ENCODE results near the gene ANKFY1.
A peak's percentile ranks its signal among the peaks of the same experiment; 100 is the strongest.

ANKFY1 gene

GRCh38 chr17:4189280-4189679, 74.5 kb downstream of the ANKFY1 start:
- Mint-ChIP-seq H3K9me3 (no peaks in the 10 kb centered on the region), H3K27me3 (ENCODE audit: low read depth) (no peaks in the 10 kb centered on the region), H3K36me3 (ENCODE audit: low read depth) (peaks cover 38% of the 10 kb centered on the region), H3K27ac (peak overlapping the region; percentile 62), H3K4me3 (no peak overlapping the region), H3K4me1 (ENCODE audit: low read depth) (peaks cover 5% of the 10 kb centered on the region)
- no peak for DNase-seq (ENCODE audit: low spot score)

- no peaks in the 10 kb centered on the region for H3K27me3 Mint-ChIP-seq (ENCODE audit: low read depth)
- no peak overlapping the region for H3K4me3 Mint-ChIP-seq
- peaks cover 5% of the 10 kb centered on the region for H3K4me1 Mint-ChIP-seq (ENCODE audit: low read depth)
- H3K36me3 Mint-ChIP-seq (ENCODE audit: low read depth): peaks cover 50% of the 10 kb centered on the region
- no peak overlapping the region for H3K27ac Mint-ChIP-seq
- no peak for DNase-seq (ENCODE audit: low spot score)
- H3K9me3 Mint-ChIP-seq: no peaks in the 10 kb centered on the region
Measured at GRCh38 chr17:4188076-4188475, 75.7 kb downstream of the ANKFY1 start.

DNA sequence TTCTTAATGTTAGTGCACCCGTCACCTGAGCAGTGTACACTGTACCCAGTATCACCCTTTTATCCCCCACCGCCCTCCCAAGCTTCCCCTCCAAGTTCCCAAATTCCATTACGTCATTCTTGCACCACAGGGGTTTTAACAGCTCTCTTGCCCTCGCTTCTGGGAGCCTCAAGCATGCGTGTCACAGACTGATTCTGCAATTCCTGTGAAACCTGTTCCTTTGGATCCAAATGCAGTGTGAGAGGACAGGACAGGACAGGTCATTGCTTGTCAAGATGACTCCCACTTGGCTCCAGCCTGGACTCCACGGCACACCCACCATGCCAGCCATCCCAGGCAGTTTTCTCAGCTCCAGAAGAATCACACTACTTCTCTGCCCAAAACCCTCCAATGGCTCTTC, 76.7 kb downstream of the ANKFY1 start:
- Mint-ChIP-seq H3K4me3 (no peak overlapping the region), H3K27ac (no peak overlapping the region), H3K4me1 (ENCODE audit: low read depth) (peaks cover 5% of the 10 kb centered on the region), H3K36me3 (ENCODE audit: low read depth) (peaks cover 56% of the 10 kb centered on the region), H3K27me3 (ENCODE audit: low read depth) (no peaks in the 10 kb centered on the region), H3K9me3 (no peaks in the 10 kb centered on the region)
- no peak for DNase-seq (ENCODE audit: low spot score)

- Mint-ChIP-seq H3K27me3 (ENCODE audit: low read depth) (no peaks in the 10 kb centered on the region), H3K9me3 (no peaks in the 10 kb centered on the region), H3K36me3 (ENCODE audit: low read depth) (peaks cover 62% of the 10 kb centered on the region), H3K27ac (peak overlapping the region; percentile 28), H3K4me1 (ENCODE audit: low read depth) (peaks cover 5% of the 10 kb centered on the region), H3K4me3 (no peak overlapping the region)
- DNase-seq (ENCODE audit: low spot score): no peak
Measured at GRCh38 chr17:4186357-4186881, 77.4 kb downstream of the ANKFY1 start.

DNA sequence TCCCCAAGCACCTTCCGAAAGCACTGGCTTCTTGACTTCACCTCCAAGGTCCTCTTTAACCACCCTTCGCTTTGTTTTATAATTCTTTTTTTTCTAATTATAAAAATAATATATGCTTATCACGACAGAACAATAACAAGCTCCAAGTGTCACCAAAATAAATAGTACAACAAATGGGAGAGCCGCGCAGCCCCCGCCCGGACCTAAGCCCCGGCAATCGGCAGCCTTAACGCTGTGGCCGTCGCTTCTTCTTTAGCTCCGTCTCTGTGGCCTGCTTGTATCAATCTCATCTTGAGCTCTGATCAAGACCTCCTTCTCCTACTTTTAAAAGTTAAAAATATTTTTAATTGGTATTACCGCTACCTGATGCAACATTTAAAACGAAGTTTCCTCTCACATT, 78.1 kb downstream of the ANKFY1 start:
- H3K36me3 Mint-ChIP-seq (ENCODE audit: low read depth): peaks cover 66% of the 10 kb centered on the region
- H3K4me1 Mint-ChIP-seq (ENCODE audit: low read depth): peaks cover 5% of the 10 kb centered on the region
- no peak for DNase-seq (ENCODE audit: low spot score)
- H3K9me3 Mint-ChIP-seq: no peaks in the 10 kb centered on the region
- no peak overlapping the region for H3K27ac Mint-ChIP-seq
- no peaks in the 10 kb centered on the region for H3K27me3 Mint-ChIP-seq (ENCODE audit: low read depth)
- no peak overlapping the region for H3K4me3 Mint-ChIP-seq

- Mint-ChIP-seq H3K4me1 (ENCODE audit: low read depth) (peaks cover 5% of the 10 kb centered on the region), H3K4me3 (no peak overlapping the region), H3K9me3 (no peaks in the 10 kb centered on the region), H3K27ac (no peak overlapping the region), H3K36me3 (ENCODE audit: low read depth) (peaks cover 61% of the 10 kb centered on the region), H3K27me3 (ENCODE audit: low read depth) (no peaks in the 10 kb centered on the region)
- no peak for DNase-seq (ENCODE audit: low spot score)
Measured at GRCh38 chr17:4184811-4185210, 79.0 kb downstream of the ANKFY1 start.

- H3K36me3 Mint-ChIP-seq (ENCODE audit: low read depth): peaks cover 68% of the 10 kb centered on the region
- no peaks in the 10 kb centered on the region for H3K9me3 Mint-ChIP-seq
- H3K4me1 Mint-ChIP-seq (ENCODE audit: low read depth): peaks cover 13% of the 10 kb centered on the region
- no peaks in the 10 kb centered on the region for H3K27me3 Mint-ChIP-seq (ENCODE audit: low read depth)
- no peak for DNase-seq (ENCODE audit: low spot score)
- H3K27ac Mint-ChIP-seq: no peak overlapping the region
- no peak overlapping the region for H3K4me3 Mint-ChIP-seq
Measured at GRCh38 chr17:4182043-4182442, 81.7 kb downstream of the ANKFY1 start.

- Mint-ChIP-seq H3K36me3 (ENCODE audit: low read depth) (peaks cover 69% of the 10 kb centered on the region), H3K4me3 (no peak overlapping the region), H3K27ac (no peak overlapping the region), H3K4me1 (ENCODE audit: low read depth) (peaks cover 26% of the 10 kb centered on the region), H3K27me3 (ENCODE audit: low read depth) (no peaks in the 10 kb centered on the region), H3K9me3 (no peaks in the 10 kb centered on the region)
- no peak for DNase-seq (ENCODE audit: low spot score)
Measured at GRCh38 chr17:4180791-4181190, 83.0 kb downstream of the ANKFY1 start.

DNA sequence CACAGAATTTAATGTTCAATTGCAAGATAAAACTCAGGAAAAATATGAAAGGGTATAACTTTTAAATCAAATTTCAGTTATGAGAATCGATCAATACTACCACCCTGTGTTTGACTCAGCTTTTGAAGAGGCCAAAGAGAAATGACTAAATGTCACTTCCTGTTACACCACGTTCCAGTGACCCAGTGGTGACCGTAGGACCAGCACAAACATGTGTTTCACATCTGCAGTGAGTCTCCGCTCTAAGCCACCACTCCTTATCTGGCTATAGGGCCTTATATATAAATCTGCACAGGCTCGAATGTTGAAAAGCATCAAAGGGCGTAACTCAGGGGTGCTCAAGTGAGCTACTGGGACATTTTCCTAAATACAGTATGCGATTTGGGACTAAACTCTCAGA, 84.7 kb downstream of the ANKFY1 start:
- Mint-ChIP-seq H3K27me3 (ENCODE audit: low read depth) (no peaks in the 10 kb centered on the region), H3K27ac (peak overlapping the region; percentile 18)

DNA sequence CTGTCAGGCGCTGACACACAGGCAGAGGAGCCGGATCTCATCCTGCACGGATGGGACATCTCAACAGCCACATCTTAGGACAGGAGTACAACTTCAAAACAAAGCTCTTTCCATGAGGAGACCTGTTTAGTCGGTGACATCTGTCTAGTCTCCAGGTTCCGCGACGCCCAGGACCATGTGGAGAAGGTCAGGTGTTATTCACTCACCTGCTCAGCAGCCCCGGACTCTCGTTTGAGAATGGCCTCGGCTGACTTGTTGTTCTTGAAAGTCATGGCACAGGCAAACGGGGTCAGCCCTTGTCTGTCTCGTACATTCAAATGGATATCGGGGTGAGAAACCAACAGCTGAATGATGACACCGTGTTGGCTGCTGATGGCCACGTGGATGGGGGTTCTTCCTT, 85.1 kb downstream of the ANKFY1 start:
- Mint-ChIP-seq H3K27me3 (ENCODE audit: low read depth) (no peaks in the 10 kb centered on the region), H3K27ac (peak overlapping the region; percentile 18), H3K4me3 (no peak overlapping the region), H3K9me3 (no peaks in the 10 kb centered on the region), H3K4me1 (ENCODE audit: low read depth) (peaks cover 42% of the 10 kb centered on the region), H3K36me3 (ENCODE audit: low read depth) (peaks cover 78% of the 10 kb centered on the region)
- no peak for DNase-seq (ENCODE audit: low spot score)

More for the DNA sequence above, 84.7 kb downstream of the ANKFY1 start:
- Mint-ChIP-seq H3K4me3 (no peak overlapping the region), H3K9me3 (no peaks in the 10 kb centered on the region), H3K36me3 (ENCODE audit: low read depth) (peaks cover 78% of the 10 kb centered on the region), H3K4me1 (ENCODE audit: low read depth) (peaks cover 40% of the 10 kb centered on the region)
- DNase-seq (ENCODE audit: low spot score): no peak

- peaks cover 42% of the 10 kb centered on the region for H3K4me1 Mint-ChIP-seq (ENCODE audit: low read depth)
- no peaks in the 10 kb centered on the region for H3K27me3 Mint-ChIP-seq (ENCODE audit: low read depth)
- peaks cover 75% of the 10 kb centered on the region for H3K36me3 Mint-ChIP-seq (ENCODE audit: low read depth)
- peak overlapping the region; percentile 99 for H3K27ac Mint-ChIP-seq
- no peak overlapping the region for H3K4me3 Mint-ChIP-seq
- no peaks in the 10 kb centered on the region for H3K9me3 Mint-ChIP-seq
- DNase-seq (ENCODE audit: low spot score): no peak
Measured at GRCh38 chr17:4177806-4178205, 86.0 kb downstream of the ANKFY1 start.

DNA sequence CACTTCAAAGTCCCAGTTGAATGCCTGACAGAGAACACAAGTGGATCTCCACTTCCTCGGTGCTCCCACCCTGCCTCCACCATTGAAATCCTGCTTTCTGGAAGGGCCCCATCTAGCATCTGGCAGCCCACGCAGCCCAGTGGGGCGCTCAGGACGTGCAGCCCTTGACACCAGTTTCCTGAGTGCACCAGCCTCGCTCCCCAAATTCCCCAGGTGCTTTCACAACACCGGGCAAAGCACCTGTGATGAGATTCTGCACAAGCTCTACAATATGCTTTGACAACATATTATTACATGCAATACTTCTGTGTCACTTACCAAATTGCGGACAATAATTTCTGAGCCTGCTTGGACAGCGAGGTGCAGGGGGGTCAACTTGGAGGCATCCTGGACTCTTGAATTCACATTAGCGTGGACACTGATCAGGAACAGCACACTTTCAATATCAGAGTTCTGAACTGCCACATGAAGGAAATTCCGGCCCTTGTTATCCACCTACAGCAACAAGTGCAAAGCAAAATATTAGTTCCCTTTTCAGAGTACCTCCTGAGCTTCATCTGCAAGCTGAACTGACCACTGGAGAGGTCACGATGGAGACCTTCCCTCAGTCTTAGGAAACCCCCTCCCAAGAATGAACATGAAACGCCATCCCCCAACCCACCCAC, 86.8 kb downstream of the ANKFY1 start:
- no peaks in the 10 kb centered on the region for H3K9me3 Mint-ChIP-seq
- peak; percentile 31 for DNase-seq (ENCODE audit: low spot score)
- peak overlapping the region; percentile 71 for H3K4me3 Mint-ChIP-seq
- peaks cover 42% of the 10 kb centered on the region for H3K4me1 Mint-ChIP-seq (ENCODE audit: low read depth)
- H3K27ac Mint-ChIP-seq: peak overlapping the region; percentile 99
- H3K36me3 Mint-ChIP-seq (ENCODE audit: low read depth): peaks cover 75% of the 10 kb centered on the region
- H3K27me3 Mint-ChIP-seq (ENCODE audit: low read depth): no peaks in the 10 kb centered on the region

- H3K36me3 Mint-ChIP-seq (ENCODE audit: low read depth): peaks cover 77% of the 10 kb centered on the region
Measured at GRCh38 chr17:4175921-4176807, 87.6 kb downstream of the ANKFY1 start.

DNA sequence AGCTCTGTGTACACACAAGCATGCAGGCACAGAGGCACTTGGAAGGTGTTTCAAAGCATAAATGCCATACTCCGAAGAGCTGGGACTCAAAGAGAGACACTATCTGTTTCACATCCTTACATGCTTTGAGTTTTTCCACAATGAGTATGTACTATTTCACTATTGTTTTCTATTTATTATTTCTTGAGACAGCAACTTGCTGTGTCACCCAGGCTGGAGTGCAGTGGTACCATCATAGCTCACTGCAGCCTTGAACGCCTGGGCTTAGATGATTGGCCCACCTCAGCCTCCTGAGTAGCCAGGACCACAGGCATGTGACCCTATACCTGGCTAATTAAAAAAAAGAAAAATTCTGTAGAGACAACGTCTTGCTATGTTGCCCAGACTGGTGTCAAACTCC, 89.2 kb downstream of the ANKFY1 start:
- Mint-ChIP-seq H3K27ac (peak overlapping the region; percentile 78), H3K4me1 (ENCODE audit: low read depth) (peaks cover 42% of the 10 kb centered on the region), H3K4me3 (no peak overlapping the region), H3K36me3 (ENCODE audit: low read depth) (peaks cover 84% of the 10 kb centered on the region), H3K27me3 (ENCODE audit: low read depth) (no peaks in the 10 kb centered on the region), H3K9me3 (no peaks in the 10 kb centered on the region)
- no peak for DNase-seq (ENCODE audit: low spot score)

More at GRCh38 chr17:4175921-4176807, 87.6 kb downstream of the ANKFY1 start:
- Mint-ChIP-seq H3K4me3 (peak overlapping the region; percentile 71), H3K27ac (peak overlapping the region; percentile 99), H3K4me1 (ENCODE audit: low read depth) (peaks cover 42% of the 10 kb centered on the region), H3K27me3 (ENCODE audit: low read depth) (no peaks in the 10 kb centered on the region), H3K9me3 (no peaks in the 10 kb centered on the region)
- DNase-seq (ENCODE audit: low spot score): peak; percentile 59
